HG02885 (cell line): ENCODE data around the gene ZNF277.
"Not testable (repeated sequence)": the region's sequence is repeated elsewhere in the genome, so short reads cannot be mapped to it uniquely, and the experiment has no call there.

Experiments used
- ATAC-seq: cut with Tn5 transposase; IDR thresholded peaks from one replicate; pipeline ENCODE4 v1.9.1; 2021; ENCODE audit warnings: mild to moderate bottlenecking; ENCODE audit not compliant: unreplicated experiment, poor library complexity

The ZNF277 gene

DNA sequence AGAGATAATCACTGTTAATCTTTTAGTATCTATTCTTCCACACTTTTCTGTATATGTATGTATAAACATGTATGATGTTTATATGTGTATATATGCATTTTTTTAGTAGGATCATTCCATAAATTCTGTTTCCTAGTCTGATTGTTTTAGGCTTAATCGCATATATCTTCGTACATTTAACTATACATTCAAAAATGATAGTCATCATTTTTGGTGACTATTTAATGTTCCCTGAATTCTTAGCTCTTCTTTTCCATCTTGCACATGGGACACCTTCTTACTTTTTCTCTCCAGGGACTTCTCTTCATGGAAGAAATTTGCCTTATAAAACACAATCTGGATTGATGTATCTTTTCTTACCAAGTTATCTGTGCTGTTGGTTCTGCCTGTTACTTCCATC is 42.1 kb downstream of the ZNF277 start:
- no peak for ATAC-seq

GRCh38 chr7:112249967-112250366 is 43.5 kb downstream of the ZNF277 start:
- not testable (repeated sequence) for ATAC-seq

- ATAC-seq, result no peak
Observed at GRCh38 chr7:112252141-112252540, 45.6 kb downstream of the ZNF277 start.

GRCh38 chr7:112252691-112253090 is 46.2 kb downstream of the ZNF277 start:
- no peak for ATAC-seq

DNA sequence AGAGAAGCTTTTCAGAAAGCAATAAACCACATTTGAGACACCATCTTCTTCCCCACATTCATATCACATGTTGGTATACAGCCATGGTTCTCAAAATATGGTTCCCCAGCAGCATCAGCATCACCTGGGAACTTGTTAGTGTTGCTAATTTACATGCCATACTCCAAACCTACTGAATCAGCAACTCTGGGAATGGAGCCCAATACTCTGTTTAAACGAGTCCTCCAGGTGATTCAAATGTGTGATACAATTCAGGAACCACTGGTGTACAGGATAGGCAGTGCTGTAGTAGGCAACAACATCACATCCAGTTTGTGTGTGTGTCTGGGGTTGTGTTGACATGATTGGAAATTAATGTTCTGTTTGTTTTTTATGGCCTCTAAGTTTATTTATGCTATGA is 47.7 kb downstream of the ZNF277 start:
- ATAC-seq, result no peak

DNA sequence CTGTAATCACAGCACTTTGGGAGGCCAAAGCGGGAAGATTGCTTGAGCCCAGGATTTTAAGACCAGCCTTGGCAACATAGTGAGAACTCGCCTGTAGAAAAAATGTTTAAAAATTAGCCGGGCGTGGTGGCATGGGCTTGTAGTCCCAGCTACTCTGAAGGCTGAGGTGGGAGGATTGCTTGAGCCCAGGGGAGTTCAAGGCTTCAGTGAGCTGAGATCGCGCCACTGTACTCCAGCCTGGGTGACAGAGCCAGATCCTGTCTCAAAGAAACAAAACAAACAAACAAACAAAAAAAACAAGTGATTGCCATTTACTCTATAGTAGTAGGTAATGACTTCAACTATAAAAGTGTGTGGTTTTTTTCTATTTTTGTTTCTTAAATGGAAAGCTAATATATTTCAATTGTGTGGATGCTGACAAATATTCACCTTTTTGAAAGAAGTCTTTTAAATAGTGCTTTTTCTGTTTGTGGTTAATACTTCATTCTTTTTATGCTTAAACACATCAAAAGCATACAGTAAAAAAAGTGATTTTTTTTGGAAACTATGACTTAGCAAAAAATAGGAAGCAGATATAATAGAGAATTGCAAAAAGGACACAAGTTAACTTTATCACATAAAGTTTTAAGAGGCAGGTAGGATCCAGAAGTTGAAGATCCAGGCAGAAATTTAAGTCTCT is 48.4 kb downstream of the ZNF277 start:
- ATAC-seq, result no peak

DNA sequence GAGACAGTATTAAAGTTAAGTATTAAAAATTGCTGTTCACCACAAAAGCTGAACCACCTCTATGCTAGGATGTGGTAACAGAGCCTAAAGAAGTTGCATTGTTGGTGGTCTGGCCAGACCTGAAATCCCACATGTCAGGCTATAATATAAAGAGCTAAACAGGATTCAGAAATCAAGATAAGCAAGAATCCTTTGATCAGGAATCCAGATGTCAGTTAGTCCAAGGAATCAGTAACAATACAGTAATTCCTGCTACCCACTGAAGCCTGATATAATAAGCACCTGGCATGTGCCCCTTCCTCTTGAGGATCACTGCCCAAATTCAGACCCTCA is 48.9 kb downstream of the ZNF277 start:
- no peak for ATAC-seq

DNA sequence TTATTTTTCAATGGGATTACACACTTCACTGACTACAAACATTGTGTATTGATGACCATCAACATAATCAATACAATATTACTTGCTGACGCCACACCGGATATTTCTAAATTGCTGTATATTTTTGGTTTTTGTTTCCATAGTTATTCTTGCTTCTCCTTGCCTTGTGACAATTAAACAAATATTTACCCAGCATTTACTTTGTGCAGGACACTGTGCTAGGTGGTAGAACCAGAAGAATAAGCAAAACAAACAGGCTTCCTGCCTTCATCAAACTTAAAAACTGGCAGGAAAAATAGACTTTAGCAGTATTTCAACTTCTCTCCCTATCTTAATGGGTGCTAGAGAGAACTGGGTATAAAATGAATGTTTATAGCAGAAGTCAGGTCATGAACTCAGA is 50.6 kb downstream of the ZNF277 start:
- ATAC-seq, result no peak

DNA sequence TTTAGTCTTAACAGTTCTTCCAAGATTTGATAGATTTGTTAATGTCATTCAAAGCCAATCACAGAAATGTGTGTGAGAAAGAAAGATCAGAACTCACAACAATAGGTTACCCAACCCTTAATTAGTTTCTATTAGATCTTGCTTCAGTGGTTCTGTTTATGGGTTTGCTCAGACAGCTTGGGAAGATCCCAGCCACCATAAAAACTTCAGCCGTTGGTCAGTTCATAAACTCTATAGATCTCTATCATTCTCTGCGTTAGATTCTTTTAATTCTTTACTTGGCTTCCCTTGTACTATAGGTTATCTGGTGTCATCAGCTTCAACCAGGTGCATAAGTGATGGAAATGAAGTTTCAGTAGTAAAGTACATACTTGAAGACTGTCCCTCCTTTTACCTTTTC is 54.4 kb downstream of the ZNF277 start:
- no peak for ATAC-seq

- no peak for ATAC-seq
Observed at GRCh38 chr7:112262036-112262435, 55.5 kb downstream of the ZNF277 start.

DNA sequence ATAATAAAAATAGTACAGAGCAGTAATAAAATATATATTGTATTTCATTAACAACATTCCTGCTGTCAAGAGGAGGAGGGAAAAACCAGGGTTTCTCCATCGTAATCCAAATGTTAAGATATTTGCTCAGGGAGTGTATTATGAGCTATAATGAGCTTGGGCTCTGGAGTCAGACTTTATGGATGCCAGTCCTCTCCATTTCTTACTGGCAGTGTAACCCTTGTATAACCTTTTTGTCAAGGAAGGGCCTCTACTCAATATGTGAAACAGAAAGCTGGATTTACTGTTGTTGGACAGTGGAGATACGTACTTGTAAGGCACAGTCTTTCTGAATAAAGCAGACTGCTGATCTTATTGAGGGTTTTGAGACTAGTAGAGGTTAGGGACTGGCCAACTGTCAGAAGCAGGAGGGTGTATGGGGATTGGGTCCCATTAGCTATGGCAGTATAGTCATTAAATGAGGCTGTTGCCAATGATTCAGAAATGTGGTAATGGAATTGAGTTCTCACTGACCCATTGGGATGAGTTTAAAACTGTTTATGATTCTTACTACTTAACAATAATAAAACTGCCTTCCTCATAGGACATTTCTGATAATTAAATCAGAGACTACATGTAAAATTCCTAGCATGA is 56.5 kb downstream of the ZNF277 start:
- no peak for ATAC-seq

GRCh38 chr7:112263519-112263918 is 57.0 kb downstream of the ZNF277 start:
- ATAC-seq, result no peak

DNA sequence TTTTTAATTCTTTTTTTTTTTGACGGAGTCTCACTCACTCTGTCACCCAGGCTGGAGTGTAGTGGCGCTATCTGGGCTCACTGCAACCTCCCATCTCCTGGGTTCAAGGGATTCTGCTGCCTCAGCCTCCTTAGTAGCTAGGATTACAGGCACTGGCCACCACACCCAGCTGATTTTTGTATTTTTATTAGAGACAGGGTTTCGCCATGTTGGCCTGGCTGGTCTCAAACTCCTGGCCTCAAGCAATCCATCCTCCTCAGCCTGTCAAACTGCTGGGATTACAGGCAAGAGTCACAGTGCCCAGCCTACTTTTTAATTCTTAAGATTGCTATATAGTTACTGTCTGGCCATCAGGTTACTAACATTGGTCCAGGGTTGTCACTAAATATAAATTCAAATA is 59.6 kb downstream of the ZNF277 start:
- no peak for ATAC-seq

GRCh38 chr7:112266595-112267270 is 60.2 kb downstream of the ZNF277 start:
- no peak for ATAC-seq

- no peak for ATAC-seq
Observed at GRCh38 chr7:112267944-112268691, 61.6 kb downstream of the ZNF277 start.

- no peak for ATAC-seq
Observed at GRCh38 chr7:112271162-112271561, 64.7 kb downstream of the ZNF277 start.

- no peak for ATAC-seq
Observed at GRCh38 chr7:112272921-112273561, 66.5 kb downstream of the ZNF277 start.

DNA sequence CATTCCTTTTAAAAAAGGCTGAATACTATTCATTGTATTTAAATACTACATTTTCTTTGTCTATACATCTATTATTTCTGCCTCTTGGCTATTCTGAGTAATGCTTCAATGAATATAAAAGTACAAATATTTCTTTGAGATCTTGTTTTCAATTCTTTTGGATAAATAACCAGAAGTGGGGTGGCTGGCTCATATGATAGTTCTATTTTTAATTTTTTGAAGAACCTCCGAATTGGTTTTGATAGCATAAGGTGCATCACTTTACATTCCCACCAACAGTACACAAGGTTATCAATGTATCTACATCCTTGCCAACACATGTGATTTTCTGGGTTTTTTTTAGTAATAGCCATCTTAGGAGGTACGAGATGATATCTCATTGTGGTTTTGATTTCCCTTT is 72.5 kb downstream of the ZNF277 start:
- no peak for ATAC-seq

- ATAC-seq, result no peak
Observed at GRCh38 chr7:112280267-112280666, 73.8 kb downstream of the ZNF277 start.

- no peak for ATAC-seq
Observed at GRCh38 chr7:112282476-112283188, 76.1 kb downstream of the ZNF277 start.
